ENCODE data around the gene RALGAPA1.
A peak's percentile ranks its signal among the peaks of the same experiment; 100 is the strongest.

RALGAPA1 gene

DNA sequence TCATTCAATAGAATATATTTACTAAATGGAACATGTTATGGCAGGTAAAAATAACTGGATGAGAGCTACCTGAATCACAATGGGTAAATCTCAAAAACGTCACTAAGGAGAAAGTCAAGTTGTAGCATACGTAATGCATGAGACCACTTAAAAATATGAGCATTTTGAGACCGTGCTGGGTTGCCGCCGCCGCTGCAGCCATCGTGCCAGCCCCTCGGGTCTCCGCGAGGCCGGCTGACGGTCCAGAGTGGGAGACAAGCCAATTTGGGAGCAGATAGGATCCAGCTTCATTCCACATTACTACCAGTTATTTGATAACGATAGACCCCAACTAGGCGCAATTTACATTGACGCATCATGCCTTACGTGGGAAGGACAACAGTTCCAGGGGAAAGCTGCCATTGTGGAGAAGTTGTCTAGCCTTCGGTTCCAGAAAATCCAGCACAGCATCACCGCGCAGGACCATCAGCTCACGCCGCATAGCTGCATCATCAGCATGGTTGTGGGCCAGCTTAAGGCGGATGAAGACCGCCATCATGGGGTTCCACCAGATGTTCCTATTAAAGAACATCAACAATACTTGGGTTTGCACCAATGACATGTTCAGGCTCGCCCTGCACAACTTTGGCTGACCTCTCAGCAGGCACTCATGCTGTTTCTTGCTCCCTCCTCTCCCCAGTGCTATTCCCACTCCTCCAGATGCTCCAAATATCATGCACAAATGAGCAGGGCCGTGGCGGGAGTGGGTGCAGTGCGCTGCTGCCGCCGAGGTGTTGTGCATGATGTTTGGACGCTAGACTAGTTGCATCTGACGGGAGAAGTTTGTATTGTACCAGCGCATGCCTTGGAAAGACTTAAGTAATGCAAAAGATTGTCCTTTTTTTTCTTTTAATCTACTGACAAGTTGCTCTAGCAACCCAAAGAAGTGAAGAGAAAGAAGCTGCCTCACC lies 10.8 kb upstream of the RALGAPA1 start:
- H3K79me2 ChIP-seq (ENCODE audit: low read length): no peaks in the 10 kb centered on the region
- TF ChIP-seq EZH2phosphoT487 (IDR thresholded peaks at IDR 0.05; ENCODE audit: low read depth): no peak
- TF ChIP-seq, protein P1, sequence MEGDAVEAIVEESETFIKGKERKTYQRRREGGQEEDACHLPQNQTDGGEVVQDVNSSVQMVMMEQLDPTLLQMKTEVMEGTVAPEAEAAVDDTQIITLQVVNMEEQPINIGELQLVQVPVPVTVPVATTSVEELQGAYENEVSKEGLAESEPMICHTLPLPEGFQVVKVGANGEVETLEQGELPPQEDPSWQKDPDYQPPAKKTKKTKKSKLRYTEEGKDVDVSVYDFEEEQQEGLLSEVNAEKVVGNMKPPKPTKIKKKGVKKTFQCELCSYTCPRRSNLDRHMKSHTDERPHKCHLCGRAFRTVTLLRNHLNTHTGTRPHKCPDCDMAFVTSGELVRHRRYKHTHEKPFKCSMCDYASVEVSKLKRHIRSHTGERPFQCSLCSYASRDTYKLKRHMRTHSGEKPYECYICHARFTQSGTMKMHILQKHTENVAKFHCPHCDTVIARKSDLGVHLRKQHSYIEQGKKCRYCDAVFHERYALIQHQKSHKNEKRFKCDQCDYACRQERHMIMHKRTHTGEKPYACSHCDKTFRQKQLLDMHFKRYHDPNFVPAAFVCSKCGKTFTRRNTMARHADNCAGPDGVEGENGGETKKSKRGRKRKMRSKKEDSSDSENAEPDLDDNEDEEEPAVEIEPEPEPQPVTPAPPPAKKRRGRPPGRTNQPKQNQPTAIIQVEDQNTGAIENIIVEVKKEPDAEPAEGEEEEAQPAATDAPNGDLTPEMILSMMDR (IDR thresholded peaks at IDR 0.05; ENCODE audit: low read depth, low read length): no peak
- H2AFZ ChIP-seq (ENCODE audit: low read depth, low read length): no peak overlapping the region
- no peaks in the 10 kb centered on the region for H4K20me1 ChIP-seq (ENCODE audit: insufficient read depth, low read length)
- no peaks in the 10 kb centered on the region for H3K36me3 ChIP-seq (replicated peaks; ENCODE audit: low read depth, low read length)
- no peak overlapping the region for H3K4me3 ChIP-seq (ENCODE audit: low read length)
- no peaks in the 10 kb centered on the region for H3K27me3 ChIP-seq (ENCODE audit: low read depth, low read length)
- peaks cover 3% of the 10 kb centered on the region; the same call in 1 of the 2 replicates for H3K4me1 ChIP-seq (ENCODE audit: low read length)
- H3K27ac ChIP-seq (ENCODE audit: low read length): no peak overlapping the region
- H3K4me2 ChIP-seq (ENCODE audit: low read length): no peak overlapping the region
- H3K9ac ChIP-seq (ENCODE audit: low read length): no peak overlapping the region
- no peaks in the 10 kb centered on the region for H3K9me3 ChIP-seq (ENCODE audit: insufficient read depth, low read length)

DNA sequence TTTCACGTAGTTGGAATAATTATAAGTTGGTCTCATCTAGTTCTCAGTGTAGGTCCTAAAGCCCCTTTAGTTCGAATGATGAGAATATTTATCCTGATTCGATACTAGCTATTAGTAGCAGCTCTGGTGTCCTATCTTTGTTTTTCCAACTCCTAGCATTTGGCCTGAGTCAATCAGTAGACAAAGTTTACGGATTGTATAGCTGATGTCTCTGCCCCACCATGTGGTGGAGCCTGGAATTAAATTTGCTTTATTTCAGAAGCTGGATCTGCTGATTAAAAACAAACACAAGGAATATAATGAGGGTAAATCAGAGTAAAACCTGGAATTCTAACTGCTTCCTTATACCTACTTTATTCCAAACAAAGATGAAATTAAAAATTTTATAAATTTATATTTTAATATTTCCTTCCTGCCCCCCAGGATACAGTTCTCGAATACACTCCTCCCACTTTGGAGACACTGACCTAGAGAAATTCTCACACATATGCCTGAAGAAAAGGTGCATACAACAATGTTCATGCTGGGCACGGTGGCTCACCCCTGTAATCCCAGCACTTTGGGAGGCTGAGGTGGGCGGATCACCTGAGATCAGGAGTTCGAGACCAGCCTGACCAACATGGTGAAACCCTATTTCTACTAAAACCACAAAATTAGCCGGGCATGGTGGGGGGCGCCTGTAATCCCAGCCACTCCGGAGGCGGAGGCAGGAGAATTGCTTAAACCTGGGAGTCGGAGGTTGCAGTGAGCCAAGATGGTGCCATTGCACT lies 9.4 kb upstream of the RALGAPA1 start:
- H3K9ac ChIP-seq (ENCODE audit: low read length): no peak overlapping the region
- no peak overlapping the region for H2AFZ ChIP-seq (ENCODE audit: low read depth, low read length)
- H3K9me3 ChIP-seq (ENCODE audit: insufficient read depth, low read length): no peaks in the 10 kb centered on the region
- H3K27ac ChIP-seq (ENCODE audit: low read length): no peak overlapping the region
- TF ChIP-seq, protein P1 (IDR thresholded peaks at IDR 0.05; ENCODE audit: low read depth, low read length): peak; percentile 59
- no peak for TF ChIP-seq EZH2phosphoT487 (IDR thresholded peaks at IDR 0.05; ENCODE audit: low read depth)
- H3K4me1 ChIP-seq (ENCODE audit: low read length): peaks cover 3% of the 10 kb centered on the region; the same call in 1 of the 2 replicates
- H3K36me3 ChIP-seq (replicated peaks; ENCODE audit: low read depth, low read length): no peaks in the 10 kb centered on the region
- H3K4me2 ChIP-seq (ENCODE audit: low read length): no peak overlapping the region
- H3K79me2 ChIP-seq (ENCODE audit: low read length): no peaks in the 10 kb centered on the region
- H3K4me3 ChIP-seq (ENCODE audit: low read length): no peak overlapping the region
- H3K27me3 ChIP-seq (ENCODE audit: low read depth, low read length): no peaks in the 10 kb centered on the region
- no peaks in the 10 kb centered on the region for H4K20me1 ChIP-seq (ENCODE audit: insufficient read depth, low read length)

GRCh38 chr14:35814371-35815005 lies 5.4 kb upstream of the RALGAPA1 start:
- Histone ChIP-seq H3K27ac (ENCODE audit: low read length) (no peak overlapping the region), H2AFZ (ENCODE audit: low read depth, low read length) (no peak overlapping the region), H4K20me1 (ENCODE audit: insufficient read depth, low read length) (no peaks in the 10 kb centered on the region), H3K9ac (ENCODE audit: low read length) (no peak overlapping the region), H3K4me3 (ENCODE audit: low read length) (no peak overlapping the region), H3K9me3 (ENCODE audit: insufficient read depth, low read length) (no peaks in the 10 kb centered on the region), H3K79me2 (ENCODE audit: low read length) (no peaks in the 10 kb centered on the region), H3K36me3 (replicated peaks; ENCODE audit: low read depth, low read length) (no peaks in the 10 kb centered on the region), H3K27me3 (ENCODE audit: low read depth, low read length) (no peaks in the 10 kb centered on the region), H3K4me2 (ENCODE audit: low read length) (no peak overlapping the region), H3K4me1 (ENCODE audit: low read length) (no peaks in the 10 kb centered on the region)
- TF ChIP-seq, protein P1 (IDR thresholded peaks at IDR 0.05; ENCODE audit: low read depth, low read length): peak; percentile 68
- TF ChIP-seq EZH2phosphoT487 (IDR thresholded peaks at IDR 0.05; ENCODE audit: low read depth): no peak
